Stomach (tissue), 4 donors: Measurements from ENCODE around the gene KCNH8.

ENCODE experiments used
- CTCF ChIP-seq, 7 experiments: fragments of 450-650 bp in 4 of 7; fragments of 200-600 bp in 3 of 7; sonication (generic) in 3 of 7; IDR thresholded peaks; one replicate each; pipeline ENCODE4 v1.5.1; 2016 to 2019; ENCODE audit warnings: antibody characterized with exemption in 7 of 7, control low read depth in 2 of 7, mild to moderate bottlenecking in 1 of 7
- EP300 ChIP-seq: sonication (generic); formaldehyde crosslinking; IDR thresholded peaks from one replicate; pipeline ENCODE4 v1.6.1; 2017; ENCODE audit warnings: antibody characterized with exemption
- POLR2A ChIP-seq, 4 donors: fragments of 450-650 bp; IDR thresholded peaks; one replicate each; pipeline ENCODE4 v1.6.1; 2016; ENCODE audit warnings: antibody characterized with exemption in 4 of 4, control low read depth in 2 of 4, mild to moderate bottlenecking in 1 of 4, moderate library complexity in 1 of 4
- POLR2AphosphoS5 ChIP-seq, 3 donors: sonication (generic); formaldehyde crosslinking; IDR thresholded peaks; one replicate each; pipeline ENCODE4 v1.6.1; 2016; ENCODE audit warnings: antibody characterized with exemption in 3 of 3

GRCh38 chr3:19273091-19273490 is 124.8 kb downstream of the KCNH8 start:
- TF ChIP-seq CTCF (IDR thresholded peaks at IDR 0.05) (no peak), POLR2AphosphoS5 (IDR thresholded peaks at IDR 0.05) (no peak), POLR2A (IDR thresholded peaks at IDR 0.05) (no peak), EP300 (no peak)
